HG02938 (cell line): ENCODE results near the gene SYCP2L.
"Not testable (repeated sequence)": the region's sequence is repeated elsewhere in the genome, so short reads cannot be mapped to it uniquely, and the experiment has no call there.

Experiments
- ATAC-seq: cut with Tn5 transposase; IDR thresholded peaks from one replicate; pipeline ENCODE4 v1.9.1; 2021; ENCODE audit warnings: mild to moderate bottlenecking, moderate library complexity; ENCODE audit not compliant: unreplicated experiment

SYCP2L gene

GRCh38 chr6:10877871-10878270 is 9.0 kb upstream of the SYCP2L start:
- ATAC-seq, result no peak

GRCh38 chr6:10880366-10880765 is 6.5 kb upstream of the SYCP2L start:
- no peak for ATAC-seq

- ATAC-seq, result not testable (repeated sequence)
These were observed 4.6 kb upstream of the SYCP2L start for GRCh38 chr6:10882253-10882630.

GRCh38 chr6:10882657-10883171 is 4.1 kb upstream of the SYCP2L start:
- ATAC-seq, result no peak

- no peak for ATAC-seq
These were observed 3.3 kb upstream of the SYCP2L start for GRCh38 chr6:10883312-10884244.

- no peak for ATAC-seq
These were observed 2.4 kb upstream of the SYCP2L start for GRCh38 chr6:10884245-10884972.

- ATAC-seq, result not testable (repeated sequence)
These were observed 524 bp upstream of the SYCP2L start for GRCh38 chr6:10886365-10886690.

- ATAC-seq, result no peak
These were observed 3.3 kb downstream of the SYCP2L start for GRCh38 chr6:10890151-10890550.

- ATAC-seq, result no peak
These were observed 5.1 kb downstream of the SYCP2L start for GRCh38 chr6:10891960-10892359.

GRCh38 chr6:10894958-10895357 is 8.1 kb downstream of the SYCP2L start:
- no peak for ATAC-seq

- ATAC-seq, result no peak
These were observed 9.8 kb downstream of the SYCP2L start for GRCh38 chr6:10896691-10897090.

- peak; percentile 95 for ATAC-seq
These were observed 14.9 kb downstream of the SYCP2L start for GRCh38 chr6:10901770-10902169.

GRCh38 chr6:10904015-10904414 is 17.2 kb downstream of the SYCP2L start:
- no peak for ATAC-seq

- no peak for ATAC-seq
These were observed 21.4 kb downstream of the SYCP2L start for GRCh38 chr6:10908228-10908627.

- ATAC-seq, result not testable (repeated sequence)
These were observed 32.7 kb downstream of the SYCP2L start for GRCh38 chr6:10919520-10919919.

- ATAC-seq, result no peak
These were observed 46.3 kb downstream of the SYCP2L start for GRCh38 chr6:10933126-10933525.

- no peak for ATAC-seq
These were observed 53.0 kb downstream of the SYCP2L start for GRCh38 chr6:10939840-10940239.

GRCh38 chr6:10945845-10946244 is 59.0 kb downstream of the SYCP2L start:
- no peak for ATAC-seq

- no peak for ATAC-seq
These were observed 61.1 kb downstream of the SYCP2L start for GRCh38 chr6:10947966-10948365.

- ATAC-seq, result no peak
These were observed 63.0 kb downstream of the SYCP2L start for GRCh38 chr6:10949579-10950490.
